ENCODE results near the gene VASH1.

VASH1 gene

DNA sequence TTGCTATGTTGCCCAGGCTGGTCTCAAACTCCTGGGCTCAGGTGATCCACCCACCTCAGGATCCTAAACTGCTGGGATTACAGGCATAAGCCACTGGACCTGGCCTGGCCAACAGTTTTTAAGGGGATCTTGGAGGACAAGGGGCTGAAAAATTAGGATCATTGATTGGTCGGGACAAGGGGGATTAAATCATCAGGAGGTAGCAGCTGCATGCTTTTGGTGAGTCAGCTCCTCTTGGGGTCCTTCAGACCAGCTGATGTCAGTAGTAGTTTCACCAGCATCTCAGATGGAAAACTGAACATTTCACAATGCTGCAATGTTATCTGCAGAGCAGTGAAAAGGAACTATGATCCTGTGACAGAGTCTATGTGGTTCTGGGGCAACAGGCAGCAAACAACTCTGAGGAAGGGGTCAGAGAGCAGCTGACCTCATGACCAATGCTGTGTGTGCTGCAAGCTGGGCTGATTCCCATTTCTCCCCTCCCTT, 71.3 kb downstream of the VASH1 start:
- no peak for DNase-seq (ENCODE audit: low read depth)

Data from fibroblast of the conjunctiva (primary cell).